ENCODE results near the gene WNT7B. TPM values are rescaled to one million over a fixed set of nuclear protein-coding genes. Genes with fewer than 3 reads are reported as not detected.

WNT7B gene
- total and polyA plus RNA-seq, 2 of the 8 experiments (the other 6 are each of a cell fraction or from before 2014, with no cell fraction given), result 0.14 to 0.24 TPM

DNA sequence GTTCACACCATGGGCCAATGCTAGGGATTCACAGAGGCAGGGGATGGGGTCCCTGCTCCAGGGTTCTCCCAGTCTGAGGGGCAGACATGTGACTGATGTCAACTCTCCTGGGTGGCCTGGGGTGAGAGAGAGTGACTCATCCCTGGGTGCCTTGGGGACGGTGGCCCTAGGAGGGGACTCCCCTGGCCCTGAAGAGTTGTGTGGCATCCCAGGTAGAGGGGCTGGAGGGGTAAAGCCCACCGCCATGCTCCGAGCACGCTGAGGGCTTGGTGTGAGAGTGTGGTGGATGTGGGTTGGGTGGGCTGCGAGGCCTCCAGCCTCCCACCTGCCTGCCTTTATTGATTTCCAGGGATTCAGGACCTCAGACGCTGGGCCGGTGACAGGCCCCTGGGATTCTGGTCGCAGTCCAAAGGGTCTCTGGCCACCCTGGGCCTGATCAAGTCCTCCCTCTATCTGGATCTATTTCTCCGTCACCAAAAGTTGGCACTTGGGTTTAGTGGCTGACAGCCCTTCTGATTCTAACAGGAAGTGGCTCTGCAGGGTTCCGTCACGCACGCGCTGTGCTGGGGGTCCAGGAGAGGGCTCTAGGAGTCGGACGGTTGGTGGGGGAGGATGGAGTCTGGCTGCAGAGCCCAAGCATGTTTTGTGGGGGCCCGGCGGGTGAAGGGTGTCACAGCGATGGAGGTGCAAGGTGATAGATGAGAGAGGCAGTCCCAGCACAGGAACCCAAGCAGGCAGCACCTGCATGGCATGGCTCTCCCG is 27.3 kb upstream of the WNT7B start:
- Histone ChIP-seq H3K27ac (ENCODE audit: low read depth, low read length) (no peak overlapping the region), H2BK20ac (ENCODE audit: low read length) (no peak overlapping the region), H3K9ac (replicated peaks in 1 of 4; ENCODE audit: extremely low read depth in 1 of 4, low read depth in 3 of 4, low read length in 3 of 4) (no peak overlapping the region), H2BK120ac (replicated peaks; ENCODE audit: low read depth, low read length) (no peak overlapping the region), H3K36me3 (ENCODE audit: control insufficient read depth in 2 of 4, insufficient read depth in 4 of 4, low read length in 3 of 4) (no peaks in the 10 kb centered on the region), H3K4me3 (ENCODE audit: extremely low read depth in 1 of 4, insufficient read depth in 2 of 4, low read depth in 3 of 4, low read length in 4 of 4) (no peak overlapping the region), H2BK15ac (ENCODE audit: low read length) (no peak overlapping the region), H3K23ac (ENCODE audit: insufficient read length) (no peak overlapping the region), H2AK5ac (ENCODE audit: low read depth, low read length) (no peak overlapping the region), H3K18ac (ENCODE audit: extremely low read depth, low read length) (no peak overlapping the region), H3K9me3 (ENCODE audit: insufficient read depth in 2 of 2, low read depth in 1 of 2, low read length in 1 of 2) (no peaks in the 10 kb centered on the region), H3K27me3 (replicated peaks in 1 of 4; ENCODE audit: control insufficient read depth in 3 of 4, extremely low read depth in 1 of 4, insufficient read depth in 3 of 4, low read length in 3 of 4) (no peaks in the 10 kb centered on the region), H3K56ac (replicated peaks; ENCODE audit: insufficient read length, low read depth, low read length) (no peak overlapping the region), H4K8ac (ENCODE audit: extremely low read depth, insufficient read depth, low read length) (no peak overlapping the region), H2BK12ac (ENCODE audit: low read depth, low read length) (peak overlapping the region; percentile 60; the same call in 1 of the 2 replicates), H3K79me2 (ENCODE audit: control insufficient read depth in 1 of 2, insufficient read depth in 2 of 2, low read length in 2 of 2) (no peaks in the 10 kb centered on the region), H3K14ac (ENCODE audit: insufficient read length) (no peak overlapping the region), H2AFZ (ENCODE audit: low read length) (no peak overlapping the region), H4K20me1 (replicated peaks in 1 of 2; ENCODE audit: control insufficient read depth in 1 of 2, insufficient read depth in 2 of 2, low read length in 2 of 2) (no peaks in the 10 kb centered on the region), H3K4me2 (ENCODE audit: insufficient read depth in 1 of 2, low read depth in 2 of 2, low read length in 2 of 2) (no peak overlapping the region), H3K79me1 (ENCODE audit: low read depth, low read length) (no peaks in the 10 kb centered on the region), H4K5ac (ENCODE audit: insufficient read length, low read depth, low read length) (no peak overlapping the region), H3K4me1 (replicated peaks in 1 of 4; ENCODE audit: control insufficient read depth in 3 of 4, insufficient read depth in 4 of 4, low read length in 3 of 4) (no peaks in the 10 kb centered on the region; a peak in 1 of 7 replicates), H3K4ac (replicated peaks; ENCODE audit: insufficient read length, low read depth, low read length) (no peak overlapping the region), H3K23me2 (ENCODE audit: low read depth, low read length) (no peaks in the 10 kb centered on the region), H4K91ac (replicated peaks; ENCODE audit: insufficient read length, low read length) (no peak overlapping the region), H2BK5ac (ENCODE audit: low read depth, low read length) (peak overlapping the region; percentile 83; the same call in 1 of the 2 replicates)
- DNase-seq (ENCODE audit: low read depth in 1 of 2, low spot score in 2 of 2) (no peak), FAIRE-seq (no peak)
- WGBS, 2 experiments (ENCODE audit: extremely low coverage in 1 of 2, insufficient coverage in 1 of 2, insufficient read length in 1 of 2, insufficient replicate concordance in 2 of 2, low coverage in 1 of 2, low lambda C conversion rate in 2 of 2, missing lambda C conversion rate in 1 of 2), result 88% methylated on average over 19 of the region's 19 CpGs; no CpG with 5 or more reads in 1 of the 2 experiments
- CTCF ChIA-PET (ENCODE audit: partially characterized antibody), result interaction anchor here (1.1 to 5.8 kb wide), 8 partner anchors 8 to 118 kb away, joined by 3 to 147 read pairs (median 22); no protein-coding TSS in a partner anchor
- no peak for TF ChIP-seq POLR2AphosphoS5 (IDR thresholded peaks at IDR 0.05; ENCODE audit: low read depth, low read length)
- TF ChIP-seq HDAC6 (IDR thresholded peaks at IDR 0.05; ENCODE audit: low read depth, low read length), result no peak
- no peak for TF ChIP-seq TAF7 (optimal IDR thresholded peaks at IDR 0.05; ENCODE audit: borderline replicate concordance, low read depth, low read length)
- TF ChIP-seq RXRA (IDR thresholded peaks at IDR 0.05; ENCODE audit: insufficient read depth, low read depth, low read length), result no peak
- TF ChIP-seq POU5F1 (IDR thresholded peaks at IDR 0.05; ENCODE audit: low read depth, low read length), result no peak
- TF ChIP-seq, protein P1, sequence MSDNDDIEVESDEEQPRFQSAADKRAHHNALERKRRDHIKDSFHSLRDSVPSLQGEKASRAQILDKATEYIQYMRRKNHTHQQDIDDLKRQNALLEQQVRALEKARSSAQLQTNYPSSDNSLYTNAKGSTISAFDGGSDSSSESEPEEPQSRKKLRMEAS (IDR thresholded peaks at IDR 0.05), result no peak
- no peak for TF ChIP-seq NRF1 (IDR thresholded peaks at IDR 0.05; ENCODE audit: low read depth, low read length)
- no peak for TF ChIP-seq CHD2 (IDR thresholded peaks at IDR 0.05; ENCODE audit: low read length)
- TF ChIP-seq, protein P2, sequence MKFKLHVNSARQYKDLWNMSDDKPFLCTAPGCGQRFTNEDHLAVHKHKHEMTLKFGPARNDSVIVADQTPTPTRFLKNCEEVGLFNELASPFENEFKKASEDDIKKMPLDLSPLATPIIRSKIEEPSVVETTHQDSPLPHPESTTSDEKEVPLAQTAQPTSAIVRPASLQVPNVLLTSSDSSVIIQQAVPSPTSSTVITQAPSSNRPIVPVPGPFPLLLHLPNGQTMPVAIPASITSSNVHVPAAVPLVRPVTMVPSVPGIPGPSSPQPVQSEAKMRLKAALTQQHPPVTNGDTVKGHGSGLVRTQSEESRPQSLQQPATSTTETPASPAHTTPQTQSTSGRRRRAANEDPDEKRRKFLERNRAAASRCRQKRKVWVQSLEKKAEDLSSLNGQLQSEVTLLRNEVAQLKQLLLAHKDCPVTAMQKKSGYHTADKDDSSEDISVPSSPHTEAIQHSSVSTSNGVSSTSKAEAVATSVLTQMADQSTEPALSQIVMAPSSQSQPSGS (IDR thresholded peaks at IDR 0.05; ENCODE audit: low read length), result no peak
- TF ChIP-seq KDM5A (IDR thresholded peaks at IDR 0.05; ENCODE audit: low read length), result no peak
- POLR2A ChIA-PET (ENCODE audit: partially characterized antibody), result interaction anchor here (0.9 kb wide), 1 partner anchor 112 kb away, joined by 3 read pairs; no protein-coding TSS in a partner anchor
